Epidermal melanocyte (primary cell): ENCODE data around the gene SLC25A40.
"Not testable (repeated sequence)": the region's sequence is repeated elsewhere in the genome, so short reads cannot be mapped to it uniquely, and the experiment has no call there.

Experiments used
- DNase-seq: peaks from one replicate; pipeline ENCODE4 v3.0.0; 2011; ENCODE audit warnings: low spot score; ENCODE audit not compliant: insufficient read length

The SLC25A40 gene

GRCh38 chr7:87872346-87872745 lies 3.8 kb downstream of the SLC25A40 start:
- DNase-seq = no peak

- DNase-seq = no peak
Observed at GRCh38 chr7:87870471-87870870, 5.7 kb downstream of the SLC25A40 start.

- not testable (repeated sequence) for DNase-seq
Observed at GRCh38 chr7:87866533-87866932, 9.6 kb downstream of the SLC25A40 start.

- DNase-seq = no peak
Observed at GRCh38 chr7:87866089-87866488, 10.1 kb downstream of the SLC25A40 start.

- DNase-seq = no peak
Observed at GRCh38 chr7:87858417-87859100, 17.6 kb downstream of the SLC25A40 start.

GRCh38 chr7:87853237-87853864 lies 22.8 kb downstream of the SLC25A40 start:
- DNase-seq = no peak

- DNase-seq = no peak
Observed at GRCh38 chr7:87852306-87852705, 23.9 kb downstream of the SLC25A40 start.

- no peak for DNase-seq
Observed at GRCh38 chr7:87850836-87851593, 25.1 kb downstream of the SLC25A40 start.

- DNase-seq = no peak
Observed at GRCh38 chr7:87837597-87837996, 38.6 kb downstream of the SLC25A40 start.

GRCh38 chr7:87833130-87833529 lies 43.0 kb downstream of the SLC25A40 start:
- no peak for DNase-seq

- DNase-seq = no peak
Observed at GRCh38 chr7:87831097-87831496, 45.1 kb downstream of the SLC25A40 start.

GRCh38 chr7:87828383-87828782 lies 47.8 kb downstream of the SLC25A40 start:
- DNase-seq = not testable (repeated sequence)

GRCh38 chr7:87825369-87825768 lies 50.8 kb downstream of the SLC25A40 start:
- not testable (repeated sequence) for DNase-seq

GRCh38 chr7:87822056-87822455 lies 54.1 kb downstream of the SLC25A40 start:
- DNase-seq = not testable (repeated sequence)

- no peak for DNase-seq
Observed at GRCh38 chr7:87818336-87818735, 57.8 kb downstream of the SLC25A40 start.

GRCh38 chr7:87816389-87816788 lies 59.8 kb downstream of the SLC25A40 start:
- no peak for DNase-seq

GRCh38 chr7:87810726-87811125 lies 65.4 kb downstream of the SLC25A40 start:
- no peak for DNase-seq

- no peak for DNase-seq
Observed at GRCh38 chr7:87810130-87810529, 66.0 kb downstream of the SLC25A40 start.

GRCh38 chr7:87806150-87806549 lies 70.0 kb downstream of the SLC25A40 start:
- DNase-seq = no peak

- no peak for DNase-seq
Observed at GRCh38 chr7:87797798-87798403, 78.3 kb downstream of the SLC25A40 start.

GRCh38 chr7:87797395-87797794 lies 78.8 kb downstream of the SLC25A40 start:
- DNase-seq = no peak
